Epidermal melanocyte (primary cell): ENCODE results near the gene ITGB1BP2.
"Not testable (repeated sequence)": the region's sequence is repeated elsewhere in the genome, so short reads cannot be mapped to it uniquely, and the experiment has no call there.

Source experiments
- DNase-seq: peaks from one replicate; pipeline ENCODE4 v3.0.0; 2011; ENCODE audit warnings: low spot score; ENCODE audit not compliant: insufficient read length

ITGB1BP2 gene

DNA sequence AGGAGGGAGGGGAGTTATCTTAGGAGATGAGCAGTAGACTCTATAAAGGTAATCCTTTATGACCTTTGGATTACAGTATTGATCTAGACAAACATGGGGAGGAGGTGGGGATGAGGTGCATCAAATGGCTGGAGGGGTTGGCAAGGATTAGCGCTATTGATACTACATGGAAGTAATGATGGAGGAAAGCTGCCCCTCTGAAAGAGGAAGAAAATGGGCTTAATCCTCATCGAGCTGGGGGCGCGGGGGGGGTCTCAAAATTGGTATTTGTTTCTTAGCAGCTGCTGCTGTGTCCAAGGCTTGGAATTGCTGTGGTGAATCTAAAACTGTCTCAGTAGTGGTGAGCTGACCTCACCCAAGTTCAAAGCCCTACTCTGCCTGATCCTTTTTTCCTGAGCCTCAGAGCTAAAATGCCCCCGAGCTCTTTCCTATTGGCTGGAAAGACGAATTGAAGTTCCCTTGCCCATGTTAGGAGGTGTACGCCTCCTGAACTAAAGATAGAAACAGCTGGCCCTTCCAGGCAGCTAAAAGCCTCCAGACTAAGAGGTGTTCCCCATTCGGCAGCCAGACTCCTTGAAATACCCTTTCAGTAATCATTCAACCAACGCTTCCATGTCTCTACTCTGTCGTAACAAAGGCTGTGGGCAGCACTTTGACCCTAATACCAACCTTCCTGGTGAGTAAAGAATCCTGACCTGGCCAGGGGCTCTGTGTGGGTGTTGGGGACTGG, at the start of gene ITGB1BP2:
Gene ITGB1BP2, plus strand, starts transcription at position 556 of the 730 bp plus-strand sequence. Its CDS starts 57 bp downstream, at position 613.
- no peak for DNase-seq

DNA sequence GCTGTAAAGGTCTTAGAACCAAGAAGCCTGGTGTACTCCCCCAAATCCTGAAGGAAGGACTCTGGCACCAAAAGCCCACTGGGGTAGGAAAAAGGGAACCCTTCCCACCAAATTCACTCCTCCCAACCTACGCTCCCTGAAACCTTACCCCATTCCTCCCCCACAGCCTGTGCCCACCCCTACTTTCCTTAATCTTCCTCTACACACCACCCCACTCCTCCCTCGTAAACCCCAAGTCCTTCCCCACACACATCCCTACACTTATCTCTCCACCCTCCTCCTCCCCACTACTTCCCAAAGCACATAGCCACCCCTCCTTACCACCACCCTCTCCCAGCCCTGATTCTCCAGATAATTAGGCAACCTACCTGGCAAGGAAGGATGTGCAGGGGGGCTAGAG, 49.3 kb upstream of the ITGB1BP2 start:
- DNase-seq, result no peak

DNA sequence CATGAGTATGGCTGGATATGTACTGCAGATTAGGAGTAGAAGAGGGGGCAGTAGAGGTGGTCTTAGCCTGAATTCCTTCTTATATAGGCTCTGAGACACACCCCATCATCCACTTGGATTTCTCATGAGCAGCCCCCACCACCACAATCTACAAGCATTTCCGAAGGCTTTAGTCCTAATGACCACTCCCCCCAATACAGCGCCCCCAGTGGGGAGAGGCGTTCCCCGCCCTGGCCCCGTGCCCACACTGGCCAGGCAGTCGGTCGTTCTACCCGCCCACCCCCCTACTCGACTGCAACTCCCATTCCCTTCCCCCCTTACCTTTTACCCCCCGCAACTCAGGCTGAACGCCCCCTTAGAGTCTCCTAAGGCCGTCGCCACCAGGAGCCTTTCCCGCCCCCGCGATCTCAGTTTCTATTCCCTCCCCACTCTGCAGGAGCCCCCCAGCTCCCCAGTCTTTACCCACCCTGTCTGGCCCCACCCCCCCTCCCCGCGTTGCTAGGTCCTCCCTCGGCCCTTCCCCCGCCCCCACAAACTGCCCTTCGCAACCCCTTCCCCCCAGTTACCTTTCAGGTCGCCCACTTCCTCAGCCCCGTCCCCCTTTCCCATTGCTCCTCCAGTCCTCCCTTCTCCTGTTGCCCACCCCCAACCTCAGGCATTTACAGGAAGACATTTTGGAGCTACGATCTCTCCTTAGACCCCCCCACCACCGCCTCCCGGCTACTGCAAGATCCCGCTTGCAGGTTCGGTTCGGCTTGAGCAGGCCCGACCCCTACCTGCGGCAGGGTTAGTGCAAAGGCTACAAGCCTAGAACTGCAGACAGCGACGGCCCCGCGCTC, 48.1 kb upstream of the ITGB1BP2 start:
- no peak for DNase-seq

DNA sequence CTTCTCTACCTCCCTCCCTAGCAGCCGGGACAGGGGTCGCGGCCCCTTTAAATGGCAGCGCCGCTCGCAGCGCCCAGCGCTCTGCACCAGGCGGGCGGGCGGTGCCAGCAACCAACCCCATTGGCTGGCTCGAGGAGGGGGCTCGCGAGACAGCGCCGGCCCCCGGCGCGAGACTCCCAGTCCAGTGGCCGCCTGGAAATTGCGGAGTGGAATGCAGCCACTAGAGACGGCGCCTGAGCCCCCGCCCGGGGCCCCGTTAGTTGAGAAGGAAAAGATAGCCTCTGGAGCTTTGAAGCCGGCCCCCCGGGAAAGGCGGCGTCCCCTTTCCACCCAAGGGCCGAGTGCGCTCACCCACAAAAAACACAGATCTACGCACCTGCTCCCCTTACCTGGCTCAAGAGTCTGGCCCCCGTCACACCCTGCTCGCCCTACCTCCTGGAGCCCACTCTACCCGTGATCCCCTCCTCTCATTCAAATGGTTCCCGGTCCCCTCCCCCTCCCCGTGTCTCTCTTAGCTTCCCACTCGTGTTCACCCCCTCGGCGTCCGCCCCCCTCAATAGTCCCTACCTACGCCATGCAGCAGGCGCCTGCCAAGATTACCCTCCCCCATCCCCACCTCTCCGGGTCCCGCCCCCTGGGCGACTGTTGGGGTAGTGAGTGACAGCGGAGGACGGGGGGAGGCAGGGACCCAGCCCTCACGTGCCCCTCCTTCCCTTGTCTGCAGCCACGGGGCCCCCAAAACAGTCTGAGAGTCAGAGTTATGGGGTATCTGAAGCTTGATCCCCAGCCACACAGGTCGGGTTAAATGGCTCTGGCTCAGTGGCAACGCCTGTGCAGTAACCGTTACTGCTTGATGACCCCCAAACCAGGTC, 47.2 kb upstream of the ITGB1BP2 start, which contains the start of gene ZMYM3:
Gene ZMYM3, minus strand, starts transcription at position 49 of the 872 bp plus-strand sequence. CDS start 885 bp downstream, outside the sequence.
- peak; percentile 47 for DNase-seq

DNA sequence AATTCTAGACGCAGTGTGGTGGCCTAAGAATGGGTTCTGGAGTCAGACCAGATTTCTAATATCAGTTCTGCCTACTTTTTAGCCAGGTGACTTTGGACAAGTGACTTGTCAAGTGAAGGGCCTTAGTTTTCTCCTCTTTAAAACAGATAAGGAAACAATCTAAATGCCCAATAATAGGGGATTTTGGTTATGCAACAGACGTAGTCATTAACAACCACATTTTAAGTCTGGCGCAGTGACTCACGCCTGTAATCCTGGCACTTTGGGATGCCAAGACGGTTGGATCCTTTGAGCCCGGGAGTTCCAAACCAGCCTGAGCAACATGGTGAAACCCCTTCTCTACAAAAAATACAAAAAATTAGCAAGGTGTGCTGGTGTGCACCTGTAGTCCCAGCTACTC, 45.5 kb upstream of the ITGB1BP2 start:
- DNase-seq, result no peak

DNA sequence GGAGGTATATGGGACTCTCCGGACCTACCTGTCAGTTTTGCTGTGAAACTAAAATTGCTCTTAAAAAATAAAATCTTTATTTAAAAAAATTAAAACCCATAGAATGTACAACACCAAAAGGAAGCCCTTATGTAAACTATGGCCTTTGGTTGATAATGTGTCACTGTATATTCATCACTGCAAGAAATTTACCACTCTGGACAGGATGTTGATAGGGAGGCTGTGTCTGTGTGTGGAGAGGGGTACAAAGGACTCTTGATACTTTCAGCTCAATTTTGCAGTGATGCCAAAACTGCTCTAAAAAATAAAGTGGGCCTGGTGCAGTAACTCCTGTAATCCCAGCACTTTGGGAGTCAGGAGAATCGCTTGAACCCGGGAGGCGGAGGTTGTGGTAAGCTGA, 44.7 kb upstream of the ITGB1BP2 start:
- DNase-seq, result no peak

DNA sequence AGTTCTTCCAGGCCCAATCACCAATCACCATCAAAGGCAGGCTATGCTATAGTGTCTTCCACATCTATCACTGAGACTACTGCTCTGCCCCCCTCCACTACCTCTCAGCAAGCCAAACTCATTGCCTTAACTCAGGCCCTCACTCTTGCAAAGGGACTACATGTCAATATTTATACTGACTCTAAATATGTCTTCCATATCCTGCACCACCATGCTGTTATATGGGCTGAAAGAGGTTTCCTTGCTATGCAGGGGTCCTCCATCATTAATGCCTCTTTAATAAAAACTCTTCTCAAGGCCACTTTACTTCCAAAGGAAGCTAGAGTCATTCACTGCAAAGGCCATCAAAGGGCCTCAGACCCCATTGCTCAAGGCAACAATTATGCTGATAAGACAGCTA, 32.9 kb upstream of the ITGB1BP2 start:
- not testable (repeated sequence) for DNase-seq

DNA sequence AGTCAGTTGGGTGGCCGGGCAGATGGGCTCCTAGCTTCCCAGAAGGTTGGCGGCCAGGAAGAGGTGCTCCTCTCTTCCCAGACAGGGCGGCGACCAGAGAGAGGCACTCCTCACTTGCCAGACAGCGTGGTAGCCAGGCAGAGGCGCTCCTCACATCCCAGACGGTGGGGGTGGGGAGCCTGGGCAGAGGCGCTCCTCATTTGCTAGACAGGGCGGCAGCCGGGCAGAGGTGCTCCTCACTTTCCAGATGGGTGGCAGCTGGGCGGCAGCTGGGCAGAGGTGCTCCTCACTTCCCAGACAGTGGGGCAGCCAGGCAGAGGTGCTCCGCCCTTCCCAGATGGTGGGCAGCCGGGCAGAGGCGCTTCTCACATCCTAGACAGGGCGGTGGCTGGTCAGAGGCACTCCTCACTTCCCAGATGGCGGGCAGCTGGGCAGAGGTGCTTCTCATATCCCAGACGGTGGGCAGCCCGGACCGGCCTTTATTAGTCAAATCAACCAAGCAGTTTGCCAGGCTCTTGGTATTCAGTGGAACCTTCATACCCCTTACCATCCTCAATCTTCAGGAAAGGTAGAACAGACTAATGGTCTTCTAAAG, 31.7 kb upstream of the ITGB1BP2 start:
- no peak for DNase-seq

DNA sequence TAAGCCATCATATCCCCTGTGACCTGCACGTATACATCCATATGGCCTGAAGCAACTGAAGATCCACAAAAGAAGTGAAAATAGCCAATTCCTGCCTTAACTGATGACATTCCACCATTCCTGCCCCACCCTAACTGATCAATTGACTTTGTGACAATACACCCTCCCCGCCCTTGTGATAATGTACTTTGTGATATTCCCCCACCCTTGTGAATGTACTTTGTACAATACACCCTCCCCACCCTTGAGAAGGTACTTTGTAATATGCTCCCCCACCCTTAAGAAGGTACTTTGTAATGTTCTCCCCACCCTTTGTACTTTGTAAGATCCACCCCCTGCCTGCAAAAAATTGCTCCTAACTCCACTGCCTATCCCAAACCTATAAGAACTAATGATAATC, 29.2 kb upstream of the ITGB1BP2 start:
- not testable (repeated sequence) for DNase-seq

DNA sequence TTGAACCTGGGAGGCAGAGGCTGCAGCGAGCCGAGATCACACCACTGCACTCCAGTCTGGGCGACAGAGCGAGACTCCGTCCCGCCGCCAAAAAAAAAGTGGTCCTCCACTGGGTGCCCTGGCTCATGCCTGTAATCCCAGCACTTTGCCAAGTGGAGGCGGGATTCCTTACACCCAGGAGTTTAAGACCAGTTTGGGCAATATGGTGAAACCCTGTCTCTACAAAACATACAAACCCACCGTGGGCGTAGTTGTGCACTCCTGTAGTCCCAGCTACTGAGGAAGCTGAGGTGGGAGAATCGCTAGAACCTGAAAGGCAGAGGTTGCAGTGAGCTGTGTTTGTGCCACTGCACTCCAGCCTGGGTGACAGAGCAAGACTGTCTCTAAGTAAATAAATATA, 20.2 kb upstream of the ITGB1BP2 start:
- DNase-seq, result not testable (repeated sequence)

DNA sequence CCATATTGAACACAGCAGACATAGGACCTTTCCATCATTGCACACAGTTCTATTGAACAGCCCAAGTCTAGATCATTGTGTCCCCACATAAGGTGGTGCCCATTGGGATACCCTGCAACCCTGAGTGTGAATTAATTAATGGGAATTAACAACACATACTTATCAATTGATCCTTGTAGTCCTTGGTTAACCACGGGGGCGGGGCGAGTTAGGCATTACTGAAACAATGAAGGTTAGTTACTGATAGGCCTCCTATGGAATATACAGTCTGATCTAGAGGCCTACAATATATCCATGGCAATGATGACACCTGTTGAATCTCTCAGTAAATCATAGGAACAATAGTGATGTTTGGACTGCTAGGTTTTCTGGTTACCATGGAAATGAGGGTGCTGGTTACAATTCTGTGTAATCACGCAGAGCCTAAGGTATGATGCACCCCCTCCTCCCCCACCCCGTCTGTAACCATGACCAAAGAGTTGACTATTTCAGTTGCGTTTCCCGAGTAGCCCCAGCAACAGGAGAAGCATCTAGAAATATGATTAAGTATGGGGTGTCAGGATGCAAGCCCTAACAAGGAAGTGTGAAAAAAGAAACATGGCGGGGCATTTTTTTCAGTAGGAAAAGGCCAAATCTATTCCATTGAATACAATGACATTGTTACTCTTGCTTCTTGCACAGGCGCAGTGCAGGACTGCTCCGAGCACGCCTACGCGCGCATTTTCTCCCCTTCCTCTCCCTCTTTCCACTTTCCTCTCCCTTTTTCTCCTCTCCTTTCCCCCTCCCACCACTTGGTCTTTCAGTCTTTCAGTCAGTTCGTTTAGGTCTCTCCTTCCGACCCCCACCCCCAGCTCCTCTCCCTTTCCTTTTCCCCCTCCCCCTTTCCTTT, 18.8 kb upstream of the ITGB1BP2 start:
- DNase-seq, result no peak

DNA sequence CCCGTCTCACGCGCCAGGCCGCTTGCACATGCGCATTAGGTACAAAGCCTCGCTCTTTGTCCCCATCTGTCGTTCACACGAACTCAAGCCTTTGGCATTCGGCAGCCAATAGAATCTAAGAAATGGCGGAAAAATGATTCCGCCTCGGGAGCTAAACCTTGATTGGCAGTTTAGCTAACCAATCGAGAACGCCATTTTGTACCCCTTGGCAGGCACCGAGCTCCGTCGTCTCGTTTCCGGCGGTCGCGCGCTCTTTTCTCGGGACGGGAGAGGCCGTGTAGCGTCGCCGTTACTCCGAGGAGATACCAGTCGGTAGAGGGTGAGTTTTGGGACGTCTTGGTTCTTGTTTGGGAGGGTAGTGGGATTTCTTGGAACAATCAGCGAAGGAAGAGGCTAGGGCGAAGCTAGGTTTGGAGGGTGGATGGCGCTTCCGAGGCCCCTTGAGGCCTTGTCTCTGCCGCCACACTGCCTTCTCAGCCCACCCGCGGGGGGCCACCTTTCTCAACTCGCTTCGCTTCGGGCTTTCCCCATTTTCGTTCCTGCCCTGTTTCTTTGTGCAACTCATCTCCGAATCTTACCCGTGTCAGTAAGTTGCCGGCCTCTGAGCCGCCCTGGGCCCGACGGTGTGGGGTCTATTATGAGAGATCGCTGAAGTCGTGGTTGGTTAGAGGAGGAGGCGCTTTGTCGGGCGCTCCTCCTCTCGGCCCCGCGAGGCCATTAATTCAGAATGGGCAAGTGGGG, 18.0 kb upstream of the ITGB1BP2 start, which contains the start of gene NONO:
Gene NONO, plus strand, starts transcription at position 233 of the 741 bp plus-strand sequence. CDS start 7,003 bp downstream, outside the sequence.
- peak; percentile 50 for DNase-seq

DNA sequence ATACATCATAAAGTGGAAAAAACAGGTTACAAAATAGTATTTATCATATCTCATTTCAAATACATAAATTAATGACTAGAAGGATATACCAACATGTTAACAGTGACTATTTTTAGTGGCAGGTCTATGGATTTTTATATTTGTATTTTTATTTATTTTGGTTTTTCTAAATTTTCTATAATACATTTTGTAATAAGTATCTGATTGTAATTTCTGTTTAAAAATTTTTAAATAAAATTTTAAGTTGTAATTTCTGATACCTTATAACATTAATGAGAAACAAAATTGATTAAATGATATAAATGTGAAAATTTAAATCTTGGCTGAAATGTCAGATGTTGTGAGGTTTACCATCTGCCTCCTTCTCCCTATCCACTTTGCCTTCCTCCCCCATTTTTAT, 15.6 kb upstream of the ITGB1BP2 start:
- no peak for DNase-seq

DNA sequence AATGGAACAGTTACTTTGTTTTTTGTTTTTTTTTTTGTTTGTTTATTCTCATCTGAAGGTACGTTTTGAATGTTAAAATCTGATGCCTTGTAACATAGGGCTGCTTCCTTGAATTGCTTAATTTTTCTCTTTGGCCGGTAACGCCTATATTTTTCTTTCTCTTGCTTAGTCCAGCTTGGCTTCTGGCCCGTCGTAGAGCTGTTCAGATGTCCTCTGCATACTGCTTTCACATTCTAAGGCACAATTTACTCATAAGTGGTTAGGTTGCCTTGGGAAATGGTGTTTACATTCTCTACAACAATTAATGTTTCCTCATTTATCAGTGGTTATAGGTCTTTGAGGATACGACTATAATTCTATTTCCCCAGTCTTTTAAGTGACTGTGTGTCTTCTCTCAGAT, 10.2 kb upstream of the ITGB1BP2 start:
- no peak for DNase-seq

DNA sequence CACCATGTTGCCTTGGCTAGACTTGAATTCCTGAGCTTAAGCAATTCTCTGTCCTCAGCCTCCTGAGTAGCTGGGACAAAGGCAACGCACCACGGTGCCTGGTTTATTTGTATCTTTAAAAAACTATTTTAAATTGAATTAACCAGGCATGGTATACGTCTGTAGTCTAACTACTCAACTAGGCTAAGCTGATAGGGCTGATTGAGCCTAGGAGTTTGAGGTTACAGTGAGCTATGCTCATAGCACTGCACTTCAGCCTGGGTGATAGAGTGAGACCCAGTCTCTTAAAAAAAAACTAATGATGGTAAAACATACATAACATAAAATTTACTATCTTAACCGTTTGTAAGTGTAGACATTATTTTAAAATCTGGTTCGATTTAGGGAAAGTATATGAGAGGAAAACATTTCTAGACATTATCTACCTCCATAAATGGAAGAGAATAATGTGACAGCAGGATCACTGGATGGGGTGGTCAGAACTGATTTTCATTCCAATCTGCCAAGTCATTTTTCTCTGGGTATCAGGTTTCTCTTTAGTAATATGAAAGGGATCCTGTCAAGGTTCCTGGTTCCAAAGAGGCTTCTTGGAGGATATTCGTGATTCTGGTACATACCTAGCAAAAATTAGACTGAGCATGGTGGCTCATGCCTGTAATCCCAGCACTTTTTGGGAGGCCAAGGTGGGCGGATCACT, 8.7 kb upstream of the ITGB1BP2 start:
- no peak for DNase-seq

DNA sequence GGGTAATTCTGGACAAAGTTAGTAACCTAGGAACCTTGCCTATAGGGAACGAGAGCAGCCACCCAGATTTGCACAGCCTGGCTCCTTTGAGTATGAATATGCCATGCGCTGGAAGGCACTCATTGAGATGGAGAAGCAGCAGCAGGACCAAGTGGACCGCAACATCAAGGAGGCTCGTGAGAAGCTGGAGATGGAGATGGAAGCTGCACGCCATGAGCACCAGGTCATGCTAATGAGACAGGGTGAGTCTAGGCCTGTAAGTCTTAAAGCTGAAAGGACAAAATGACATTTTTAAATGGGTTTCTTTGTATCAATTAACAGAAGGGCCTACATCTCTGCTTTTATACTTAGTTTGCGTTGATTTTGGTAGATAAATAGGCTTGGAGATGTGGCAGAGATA, 4.7 kb upstream of the ITGB1BP2 start:
- no peak for DNase-seq

DNA sequence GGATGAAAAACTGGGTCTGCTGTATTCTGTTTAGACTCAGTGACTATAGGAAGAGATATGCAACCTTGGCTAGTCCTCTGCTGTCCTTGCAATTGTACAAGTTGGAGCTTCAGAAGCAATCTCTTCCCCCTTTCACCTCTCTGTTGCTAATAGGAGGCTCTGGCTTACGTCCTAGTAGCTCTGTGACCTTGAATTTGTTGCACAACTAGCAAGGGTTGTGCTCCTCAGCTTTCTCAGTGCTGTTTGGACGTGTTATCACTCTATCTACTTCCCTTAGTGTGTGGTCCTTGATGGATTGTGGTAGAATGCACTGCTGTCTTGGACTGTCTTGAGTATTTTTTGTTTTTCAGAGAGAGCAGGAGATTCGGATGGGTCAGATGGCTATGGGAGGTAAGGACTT, 3.4 kb upstream of the ITGB1BP2 start:
- no peak for DNase-seq

DNA sequence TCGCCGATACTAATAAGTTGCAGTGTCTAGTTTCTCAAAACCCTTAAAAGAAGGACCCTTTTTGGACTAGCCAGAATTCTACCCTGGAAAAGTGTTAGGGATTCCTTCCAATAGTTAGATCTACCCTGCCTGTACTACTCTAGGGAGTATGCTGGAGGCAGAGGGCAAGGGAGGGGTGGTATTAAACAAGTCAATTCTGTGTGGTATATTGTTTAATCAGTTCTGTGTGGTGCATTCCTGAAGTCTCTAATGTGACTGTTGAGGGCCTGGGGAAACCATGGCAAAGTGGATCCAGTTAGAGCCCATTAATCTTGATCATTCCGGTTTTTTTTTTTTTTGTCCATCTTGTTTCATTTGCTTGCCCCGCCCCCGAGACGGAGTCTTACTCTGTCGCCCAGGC, 1.5 kb upstream of the ITGB1BP2 start:
- not testable (repeated sequence) for DNase-seq

DNA sequence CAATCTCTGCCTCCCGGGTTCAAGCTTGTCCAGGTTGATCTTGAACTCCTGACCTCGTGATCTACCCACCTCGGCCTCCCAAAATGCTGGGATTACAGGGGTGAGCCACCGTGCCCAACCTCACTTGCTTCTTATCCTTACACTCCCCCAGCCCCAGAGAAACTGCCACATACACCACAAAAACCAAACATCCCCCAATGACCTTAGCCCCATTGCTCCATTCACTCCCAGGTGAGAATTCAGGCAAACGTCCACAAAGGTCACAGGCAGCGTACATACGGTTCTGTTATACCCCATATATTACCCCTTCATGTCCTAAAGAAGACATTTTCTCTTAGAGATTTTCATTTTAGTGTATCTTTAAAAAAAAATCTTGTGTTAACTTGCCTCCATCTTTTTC, 1.1 kb upstream of the ITGB1BP2 start:
- DNase-seq, result not testable (repeated sequence)
